Frontal cortex (tissue), 4 donors: Measurements from ENCODE around the gene FGFRL1. TPM values are rescaled to one million over a fixed set of nuclear protein-coding genes. Genes with fewer than 3 reads are reported as not detected.

ENCODE experiments used
- DNase-seq, 2 donors: peaks; one replicate each; pipeline ENCODE4 v3.0.0; 2012; ENCODE audit warnings: low spot score in 2 of 2
- FAIRE-seq: peaks from 2 replicates; lab custom pipeline; 2012; peaks lifted over from hg19 to GRCh38; lab: Jason Lieb, UNC
- total RNA-seq: library from RNA; depleted of rRNA; stranded (reverse); fragments of >200 nt; gene quantifications from one replicate; pipeline ENCODE4 v1.2.3, GENCODE V29; 2014
- donor health status: control.
- donor health status: control.
- donor health status: control.

FGFRL1 gene
- total RNA-seq, 1 donor from 2014 or later, result 2.0 TPM

DNA sequence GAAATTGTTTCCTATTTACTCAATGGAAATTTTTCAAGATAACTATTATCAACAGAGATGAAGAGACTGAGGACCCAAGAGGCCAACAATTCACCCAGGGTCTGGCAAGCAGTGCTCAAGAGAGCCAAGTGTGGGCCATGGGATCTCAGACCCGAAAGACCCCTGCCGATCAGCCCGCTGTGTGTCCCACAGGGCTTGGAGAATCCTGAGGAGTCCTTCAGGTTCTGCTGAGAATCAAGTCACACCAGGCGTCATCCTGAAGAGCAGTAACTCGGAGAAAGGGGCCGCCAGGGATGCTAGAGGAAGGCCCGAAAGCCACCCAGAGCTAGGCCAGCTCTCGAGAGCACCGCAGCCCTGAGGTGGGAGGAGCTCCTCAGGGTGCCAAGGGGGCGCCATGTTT, 48.7 kb downstream of the FGFRL1 start:
- DNase-seq (no peak), FAIRE-seq (no peak)

GRCh38 chr4:1060621-1061020, 49.2 kb downstream of the FGFRL1 start:
- FAIRE-seq, result no peak

DNA sequence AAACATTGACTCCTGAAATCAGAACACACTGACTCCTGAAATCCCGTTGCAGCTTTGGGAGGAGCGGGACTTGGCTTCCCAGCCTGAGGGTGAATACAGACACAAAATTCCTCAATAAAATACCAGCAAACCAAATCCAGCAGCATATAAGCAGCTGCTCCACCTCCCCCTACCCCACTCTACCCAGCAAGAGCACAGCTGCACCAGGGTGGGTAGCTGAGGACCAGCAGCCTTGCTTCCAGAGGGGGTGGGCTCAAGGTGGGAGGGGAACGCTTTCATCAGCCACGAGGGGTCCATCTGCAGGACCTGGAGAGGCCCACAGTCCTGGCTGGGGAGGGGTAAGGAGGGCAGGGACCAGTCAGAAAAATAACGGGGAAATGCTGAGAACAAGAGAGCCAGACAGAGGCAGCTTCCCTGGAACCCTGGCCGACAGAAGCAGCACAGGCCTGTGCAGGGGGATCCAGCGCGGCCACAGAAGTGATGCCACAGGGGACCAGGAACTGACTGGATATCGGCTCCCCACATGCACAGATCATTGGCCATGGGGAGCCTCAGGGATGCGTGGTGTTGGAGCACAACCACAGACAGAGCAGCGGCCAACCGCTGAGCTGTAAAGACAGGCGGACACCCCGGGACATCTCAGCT, 49.8 kb downstream of the FGFRL1 start:
- no peak for FAIRE-seq

More at GRCh38 chr4:1060621-1061020, 49.2 kb downstream of the FGFRL1 start:
- no peak for DNase-seq

GRCh38 chr4:1061760-1062159, 50.3 kb downstream of the FGFRL1 start:
- DNase-seq (no peak), FAIRE-seq (no peak)

More for the DNA sequence above, 49.8 kb downstream of the FGFRL1 start:
- no peak for DNase-seq

GRCh38 chr4:1062419-1062818, 51.0 kb downstream of the FGFRL1 start:
- FAIRE-seq, result no peak
- no peak for DNase-seq

GRCh38 chr4:1065732-1066131, 54.3 kb downstream of the FGFRL1 start:
- FAIRE-seq (no peak), DNase-seq (no peak)

- no peak for FAIRE-seq
- DNase-seq, result no peak
These were observed 58.0 kb downstream of the FGFRL1 start for GRCh38 chr4:1069394-1069793.

GRCh38 chr4:1072830-1073446, 61.5 kb downstream of the FGFRL1 start:
- no peak for FAIRE-seq
- DNase-seq, result peak; percentile 44 to 61

DNA sequence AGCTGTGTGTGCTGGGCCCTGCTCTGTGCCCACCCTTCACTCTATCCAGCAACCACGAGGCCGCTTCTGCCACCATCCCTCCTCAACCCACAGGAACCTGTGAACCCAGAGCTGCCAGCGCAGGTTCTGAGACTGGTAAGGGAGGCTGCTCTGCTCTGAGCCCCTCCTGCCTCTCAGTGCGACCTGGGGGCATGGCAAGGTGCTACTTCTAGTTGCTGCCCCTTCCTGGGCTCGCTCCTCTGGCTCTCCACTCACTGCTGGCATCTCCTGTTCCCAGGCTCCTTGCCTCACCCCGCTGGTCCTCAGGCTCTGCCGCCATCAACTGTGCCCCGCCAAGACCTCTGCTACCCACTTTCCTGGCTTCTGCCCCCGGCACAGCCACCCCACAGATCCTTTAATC, 62.7 kb downstream of the FGFRL1 start:
- no peak for FAIRE-seq
- no peak for DNase-seq

DNA sequence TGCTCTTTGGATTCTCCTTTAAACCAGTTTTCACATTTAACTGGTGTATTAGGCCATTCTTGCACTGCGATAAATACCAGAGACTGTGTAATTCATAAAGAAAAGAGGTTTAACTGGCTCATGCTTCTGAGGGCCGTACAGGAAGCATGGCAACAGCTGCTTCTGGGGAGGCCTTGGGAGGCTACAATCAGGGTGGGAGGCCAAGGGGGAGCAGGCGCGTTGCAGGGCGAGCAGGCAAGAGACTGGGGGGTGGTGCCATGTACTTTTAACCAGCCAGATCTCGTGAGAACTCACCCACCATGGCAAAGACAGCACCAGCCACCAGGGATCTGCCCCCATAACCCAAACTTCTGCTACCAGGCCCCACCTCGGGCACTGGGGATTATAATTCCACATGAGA, 63.8 kb downstream of the FGFRL1 start:
- no peak for FAIRE-seq
- DNase-seq, result no peak

GRCh38 chr4:1075809-1076699, 64.6 kb downstream of the FGFRL1 start:
- no peak for FAIRE-seq
- no peak for DNase-seq

Other genes with a start within 250 kb of the FGFRL1 start
- gene CPLX1, start 185.5 kb upstream of the FGFRL1 start, total RNA-seq, result 1.2 TPM
- gene GAK, start 79.3 kb upstream of the FGFRL1 start, total RNA-seq, result 38.3 TPM
- 18.8 TPM for gene TMEM175, start 79.2 kb upstream of the FGFRL1 start, total RNA-seq
- 6.1 TPM for gene DGKQ, start 38.1 kb upstream of the FGFRL1 start, total RNA-seq
- 6.1 TPM for gene IDUA, start 24.6 kb upstream of the FGFRL1 start, total RNA-seq
- gene SLC26A1, start 18.2 kb upstream of the FGFRL1 start, total RNA-seq, result 2.0 TPM
- 3.3 TPM for gene RNF212, start 101.9 kb downstream of the FGFRL1 start, total RNA-seq
- 6.1 TPM for gene SPON2, start 161.0 kb downstream of the FGFRL1 start, total RNA-seq
- gene CTBP1, start 237.5 kb downstream of the FGFRL1 start, total RNA-seq, result 224 TPM